HG02943 (cell line): Measurements from ENCODE around the gene NT5C.
"Not testable (repeated sequence)": the region's sequence is repeated elsewhere in the genome, so short reads cannot be mapped to it uniquely, and the experiment has no call there.

Source experiments
- ATAC-seq: cut with Tn5 transposase; IDR thresholded peaks from one replicate; pipeline ENCODE4 v1.9.1; 2021; ENCODE audit warnings: mild to moderate bottlenecking, low read depth, moderate library complexity; ENCODE audit not compliant: unreplicated experiment

NT5C gene

DNA sequence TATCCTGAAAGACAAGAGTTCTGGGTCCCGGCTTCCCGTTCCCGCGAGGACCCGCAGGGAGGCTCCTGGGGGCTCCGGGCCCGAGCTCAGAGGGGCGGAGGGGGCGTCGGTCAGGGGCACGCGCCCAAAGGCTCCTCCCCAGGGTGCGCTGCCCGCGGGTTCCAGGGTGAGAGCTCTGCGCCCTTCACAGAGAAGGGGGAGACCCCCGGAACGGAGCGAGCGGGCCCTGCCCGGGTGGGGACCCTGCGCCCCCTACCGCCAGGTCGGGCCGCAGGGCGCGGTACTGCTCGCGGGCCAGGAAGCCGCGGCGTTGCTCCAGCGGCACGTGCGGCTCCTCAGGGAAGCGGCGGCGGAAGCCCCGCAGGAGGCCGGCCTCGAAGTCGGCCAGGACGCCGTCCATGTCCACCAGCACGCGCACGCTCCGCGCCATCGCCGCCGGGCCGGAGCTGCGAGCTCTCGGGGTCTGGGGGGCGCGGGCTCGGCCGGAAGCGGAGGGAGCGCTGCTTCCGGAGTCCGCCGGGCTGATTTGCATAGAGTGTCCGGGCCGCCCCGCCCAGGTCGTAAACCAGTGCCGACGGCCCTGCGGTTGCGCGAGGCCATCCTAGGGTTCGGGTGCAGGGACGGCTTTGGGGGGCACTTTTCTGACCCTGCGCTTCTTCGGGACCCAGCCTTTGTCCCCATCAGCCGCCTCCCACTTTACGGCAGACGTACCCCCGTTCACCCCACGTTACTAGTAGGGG, at the start of gene NT5C:
Gene NT5C, minus strand, starts transcription at position 465 of the 740 bp plus-strand sequence. Its CDS starts 35 bp downstream, at position 430.
- ATAC-seq: peak; percentile 66

DNA sequence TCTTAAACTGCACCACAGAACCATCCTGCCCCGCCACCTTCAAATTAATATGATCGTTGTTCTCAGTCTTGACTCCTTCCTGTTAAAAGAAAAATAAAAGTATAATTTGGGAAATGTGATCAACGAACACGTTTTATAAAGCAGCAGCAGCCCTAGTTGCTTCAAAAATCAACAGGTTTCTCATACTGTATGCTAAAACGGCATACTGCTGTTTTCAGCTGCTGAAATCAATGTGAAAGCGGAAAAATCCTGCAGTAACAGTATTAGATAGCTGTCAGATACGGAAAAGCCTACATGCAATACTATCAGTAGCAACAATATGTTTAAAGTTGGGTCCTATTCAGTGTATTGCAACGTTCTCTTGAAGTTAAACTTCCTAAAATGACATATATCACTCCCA, 49.6 kb upstream of the NT5C start:
- no peak for ATAC-seq

DNA sequence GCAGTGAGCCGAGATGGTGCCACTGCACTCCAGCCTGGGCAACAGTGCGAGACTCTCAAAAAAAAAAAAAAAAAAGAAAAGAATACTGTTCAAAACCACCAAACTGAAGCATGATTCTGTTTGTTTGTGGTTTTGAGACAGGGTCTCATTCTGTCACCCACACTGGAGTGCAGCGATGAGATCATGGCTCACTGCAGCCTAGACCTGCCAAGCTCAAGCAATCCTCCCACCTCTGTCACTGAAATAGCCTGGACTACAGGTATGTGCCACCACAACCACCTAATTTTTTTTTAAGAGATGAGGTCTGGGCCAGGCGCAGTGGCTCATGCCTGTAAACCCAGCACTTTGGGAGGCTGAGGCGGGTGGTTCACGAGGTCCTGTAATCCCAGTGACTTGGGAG, 46.9 kb upstream of the NT5C start:
- no peak for ATAC-seq

DNA sequence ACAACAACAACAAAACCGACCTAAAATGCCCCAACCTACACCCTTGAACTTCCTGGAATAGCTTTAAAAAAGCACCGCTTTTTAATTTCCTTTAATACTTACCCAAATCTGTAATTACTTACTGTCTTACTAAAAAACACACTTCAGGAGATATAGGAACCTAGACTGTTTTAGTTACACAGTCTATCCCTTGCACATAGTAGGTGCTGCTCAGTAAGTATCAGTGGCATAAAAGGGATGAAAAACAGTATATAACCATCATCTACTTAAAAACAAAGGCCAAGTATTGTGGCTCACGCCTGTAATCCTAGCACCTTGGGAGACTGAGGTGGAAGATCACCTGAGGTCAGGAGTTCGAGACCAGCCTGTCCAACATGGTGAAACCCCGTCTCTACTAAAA, 45.1 kb upstream of the NT5C start:
- no peak for ATAC-seq

DNA sequence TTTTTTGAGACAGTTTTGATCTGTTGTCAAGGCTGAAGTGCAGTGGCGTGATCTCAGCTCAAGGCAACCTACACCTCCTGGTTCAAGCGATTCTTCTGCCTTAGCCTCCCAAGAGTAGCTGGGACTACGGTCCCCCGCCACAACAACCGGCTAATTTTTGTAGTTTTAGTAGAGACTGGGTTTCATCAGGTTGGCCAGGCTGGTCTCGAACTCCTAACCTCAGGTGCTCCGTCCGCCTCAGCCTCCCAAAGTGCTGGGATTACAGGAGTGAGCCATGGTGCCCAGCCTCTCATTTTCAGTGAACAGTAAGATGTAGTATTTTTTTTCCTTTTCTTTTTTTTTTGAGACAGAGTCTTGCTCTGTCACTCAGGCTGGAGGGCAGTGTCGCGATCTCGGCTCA, 43.5 kb upstream of the NT5C start:
- ATAC-seq: no peak

DNA sequence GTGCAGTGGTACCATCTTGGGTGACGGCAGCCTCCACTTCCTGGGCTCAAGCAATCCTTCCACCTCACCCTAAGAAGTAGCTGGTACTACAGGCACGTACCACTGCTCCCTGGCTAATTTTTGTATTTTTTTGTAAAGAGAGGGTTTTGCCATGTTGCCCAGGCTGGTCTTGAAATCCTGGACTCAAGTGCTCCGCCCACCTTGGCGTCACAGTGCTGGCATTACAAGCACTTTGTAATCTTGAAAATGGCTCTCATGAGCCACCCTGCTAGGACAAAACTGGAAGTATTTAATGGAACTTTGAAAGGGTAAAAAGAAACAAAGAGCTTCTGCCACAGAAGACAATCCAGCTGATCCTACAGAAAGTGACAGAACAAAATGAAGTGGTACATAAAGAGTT, 42.0 kb upstream of the NT5C start:
- ATAC-seq: no peak

DNA sequence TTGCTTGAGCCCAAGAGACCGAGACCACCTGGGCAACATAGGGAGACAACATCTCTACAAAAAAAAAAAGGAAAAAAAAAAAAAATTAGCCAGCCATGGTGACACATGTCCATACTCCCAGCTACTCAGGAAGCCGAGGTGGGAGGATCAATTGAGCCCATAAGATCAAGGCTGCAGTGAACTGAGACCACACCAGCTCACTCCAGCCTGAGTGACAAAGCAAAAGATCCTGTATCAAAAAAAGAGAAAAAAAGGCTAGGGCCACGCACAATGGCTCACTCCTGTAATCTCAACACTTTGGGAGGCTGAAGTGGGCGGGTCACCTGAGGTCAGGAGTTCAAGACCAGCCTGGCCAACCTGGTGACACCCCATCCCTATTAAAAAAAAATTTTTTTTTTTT, 37.5 kb upstream of the NT5C start:
- no peak for ATAC-seq

DNA sequence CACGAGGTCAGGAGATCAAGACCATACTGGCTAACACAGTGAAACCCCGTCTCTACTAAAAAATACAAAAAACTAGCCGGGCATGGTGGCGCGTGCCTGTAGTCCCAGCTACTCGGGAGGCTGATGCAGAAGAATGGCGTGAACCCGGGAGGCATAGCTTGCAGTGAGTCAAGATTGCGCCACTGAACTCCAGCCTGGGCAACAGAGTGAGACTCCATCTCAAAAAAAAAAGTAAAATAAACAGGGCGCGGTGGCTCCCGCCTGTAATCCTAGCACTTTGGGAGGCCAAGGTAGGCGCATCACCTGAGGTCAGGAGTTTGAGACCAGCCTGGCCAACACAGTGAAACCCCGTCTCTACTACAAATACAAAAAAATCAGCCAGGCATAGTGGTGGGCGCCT, 33.1 kb upstream of the NT5C start:
- not testable (repeated sequence) for ATAC-seq

DNA sequence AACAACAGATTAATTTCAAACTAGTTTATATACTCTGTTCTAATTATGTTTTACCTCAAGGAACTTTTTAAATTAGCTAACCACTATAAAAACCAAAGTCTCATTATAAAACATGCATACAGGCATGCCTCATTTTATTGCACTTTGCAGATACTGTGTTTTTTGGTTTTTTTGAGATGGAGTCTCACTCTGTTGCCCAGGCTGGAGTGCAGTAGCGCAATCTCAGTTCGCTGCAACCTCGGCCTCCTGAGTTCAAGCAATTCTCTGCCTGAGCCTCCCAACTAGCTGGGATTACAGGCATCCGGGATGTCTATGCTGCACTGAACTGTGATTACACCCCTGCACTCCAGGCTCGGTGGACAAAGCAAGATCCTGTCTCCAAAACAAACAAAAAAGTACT, 31.5 kb upstream of the NT5C start:
- ATAC-seq: no peak

DNA sequence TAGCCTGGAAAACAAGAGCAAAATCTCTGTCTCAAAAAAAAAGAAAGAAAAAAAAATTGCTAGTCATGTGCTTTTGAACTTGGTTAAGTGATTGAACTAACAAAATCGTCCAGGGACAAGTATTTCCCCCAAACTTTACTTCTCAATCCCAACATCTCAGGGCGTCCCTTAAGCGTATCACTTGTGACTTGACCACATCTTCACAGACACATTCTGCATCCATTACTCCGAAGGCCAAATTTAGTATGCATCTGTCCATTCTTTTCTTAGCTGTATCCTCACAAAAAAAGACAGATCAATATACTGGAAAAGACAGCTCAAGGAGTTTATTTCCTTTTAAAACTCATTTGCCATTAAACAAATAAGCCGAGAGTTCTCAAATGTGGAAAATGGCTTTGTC, 28.7 kb upstream of the NT5C start:
- no peak for ATAC-seq

DNA sequence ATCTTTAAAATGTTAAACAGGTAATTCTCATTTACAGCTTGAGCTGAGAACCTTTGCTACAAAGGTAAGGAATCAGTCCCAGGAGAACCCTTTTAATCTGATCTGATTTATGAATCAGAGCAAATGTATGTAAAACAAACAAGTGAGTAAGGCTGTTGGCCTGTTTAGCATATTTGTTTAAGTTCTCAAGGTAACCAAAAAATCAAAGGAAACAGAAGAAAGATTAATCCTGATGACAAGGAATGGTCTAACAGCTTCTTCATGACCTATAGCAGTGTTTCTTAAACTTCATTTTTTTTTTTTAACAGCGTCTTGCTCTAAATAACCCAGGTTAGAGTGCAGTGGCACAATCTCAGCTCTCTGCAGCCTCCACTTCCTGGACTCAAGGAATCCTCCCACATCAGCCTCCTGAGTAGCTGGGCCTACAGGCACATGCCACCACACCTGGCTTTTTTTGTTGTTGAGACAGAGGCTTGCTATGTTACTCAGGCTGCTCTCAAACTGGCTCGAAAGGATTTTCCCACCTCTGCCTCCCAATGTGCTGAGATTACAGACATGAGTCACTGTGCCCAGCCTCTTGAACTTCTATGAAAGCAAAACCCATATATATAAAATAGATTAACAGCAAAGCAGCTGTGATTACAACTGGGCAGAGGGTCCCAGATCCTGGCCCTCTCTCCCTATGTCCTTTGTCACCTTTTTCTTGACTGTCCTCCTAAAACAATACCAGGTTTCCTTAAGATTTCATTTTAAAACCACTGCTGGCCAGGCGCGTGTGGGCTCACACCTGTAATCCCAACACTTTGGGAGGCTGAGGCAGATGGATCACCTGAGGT, 27.9 kb upstream of the NT5C start:
- no peak for ATAC-seq

DNA sequence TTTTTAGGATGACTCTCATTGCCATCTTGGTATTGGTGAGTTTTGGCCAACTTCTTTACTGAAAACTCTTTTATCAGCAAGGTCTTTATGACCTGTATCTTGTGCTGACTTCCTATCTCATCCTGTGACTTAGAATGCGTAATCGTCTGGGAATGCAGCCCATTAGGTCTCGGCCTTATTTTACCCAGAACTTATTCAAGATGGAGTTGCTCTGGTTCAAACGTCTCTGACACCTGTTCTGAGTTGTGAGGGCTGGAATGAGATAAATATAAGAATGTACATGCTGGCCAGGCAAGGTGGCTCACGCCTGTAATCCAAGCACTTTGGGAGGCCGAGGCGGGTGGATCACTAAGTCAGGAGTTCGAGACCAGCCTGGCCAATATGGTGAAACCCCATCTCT, 26.9 kb upstream of the NT5C start:
- ATAC-seq: not testable (repeated sequence)

DNA sequence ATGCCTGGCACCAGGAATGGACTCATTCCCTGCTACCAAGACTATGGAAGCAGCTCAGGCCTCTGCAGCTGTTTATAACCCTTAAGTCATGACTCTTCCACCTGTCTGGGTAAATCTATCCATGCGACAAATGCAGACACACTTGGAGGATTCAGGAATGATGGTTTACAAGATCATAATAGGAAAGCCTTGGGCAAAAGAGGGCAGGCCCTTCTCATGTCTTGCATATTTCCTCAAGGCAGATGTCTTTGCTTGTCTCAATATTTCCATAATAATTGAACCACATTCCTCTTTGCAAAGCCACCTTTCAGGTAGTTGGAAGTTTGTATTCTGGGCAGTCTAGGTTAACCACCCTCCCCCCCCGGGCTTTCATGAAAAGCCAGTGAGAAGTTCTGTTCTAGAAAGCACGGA, 23.7 kb upstream of the NT5C start:
- ATAC-seq: no peak

DNA sequence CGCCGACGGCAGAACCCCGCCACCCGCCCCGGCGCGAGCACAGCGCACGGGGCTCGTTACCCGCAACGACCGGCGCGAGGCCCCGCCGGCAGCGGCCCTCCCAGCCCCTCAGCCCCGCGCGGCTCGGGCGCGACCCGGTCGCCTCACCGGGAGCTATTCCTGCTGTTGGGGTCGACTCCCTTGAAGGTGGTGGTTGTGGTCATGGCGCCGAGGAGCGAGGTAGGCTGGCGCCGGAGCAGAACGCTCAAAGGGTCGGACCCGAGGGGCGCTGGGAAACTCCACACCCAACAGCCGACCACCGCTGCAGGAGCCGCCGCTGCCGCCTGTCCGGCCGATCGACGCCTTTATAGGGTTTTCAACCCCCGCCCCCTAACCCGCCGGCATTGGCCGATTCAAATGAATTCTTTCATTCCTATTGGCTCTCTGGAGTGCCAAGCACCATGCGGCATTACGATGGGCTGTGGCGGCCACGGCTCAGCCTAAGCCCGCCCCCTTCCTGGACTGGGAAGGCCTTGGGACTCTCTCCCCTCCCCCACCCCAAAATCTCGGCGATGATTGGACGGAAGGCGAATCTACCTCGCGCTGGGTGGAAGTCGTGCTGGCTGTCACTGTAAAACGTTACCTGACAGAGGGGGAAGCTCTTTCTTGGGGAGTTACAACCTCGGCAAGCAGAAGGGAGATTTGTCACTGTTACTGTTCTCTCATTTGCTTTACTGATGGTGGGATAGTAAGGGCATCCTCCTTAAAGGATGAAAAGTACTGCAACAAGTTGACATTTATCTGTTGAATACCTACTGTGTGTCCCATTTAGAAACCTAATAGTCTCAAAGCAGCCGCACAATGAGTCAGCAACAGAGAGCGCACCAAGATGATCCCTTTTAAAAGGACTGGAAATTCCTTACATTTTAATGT, 22.9 kb upstream of the NT5C start, which contains the start of gene JPT1:
Gene JPT1, minus strand, starts transcription at position 318 of the 912 bp plus-strand sequence. Its CDS starts 115 bp downstream, at position 203.
- ATAC-seq: peak; percentile 94

DNA sequence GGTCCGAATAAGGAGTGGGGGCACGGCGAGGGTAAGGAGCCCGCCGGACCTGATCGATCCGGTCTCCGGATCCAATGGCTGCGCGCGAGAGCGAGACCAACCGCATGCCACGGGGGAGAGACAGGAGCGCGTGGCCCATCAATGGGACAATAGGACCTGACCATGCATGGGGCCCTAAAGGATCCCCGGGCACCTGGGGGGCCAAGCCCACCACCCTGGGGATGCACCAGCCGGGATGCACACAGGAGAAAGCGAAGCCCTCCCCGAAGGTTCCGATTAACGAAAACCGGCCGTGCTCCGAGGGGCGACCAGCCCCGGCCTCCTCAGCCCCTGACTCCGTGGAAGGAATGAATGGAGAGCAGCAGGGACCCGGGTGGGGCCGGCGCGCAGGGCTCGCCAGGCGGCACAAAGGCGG, 22.2 kb upstream of the NT5C start:
- peak; percentile 27 for ATAC-seq

DNA sequence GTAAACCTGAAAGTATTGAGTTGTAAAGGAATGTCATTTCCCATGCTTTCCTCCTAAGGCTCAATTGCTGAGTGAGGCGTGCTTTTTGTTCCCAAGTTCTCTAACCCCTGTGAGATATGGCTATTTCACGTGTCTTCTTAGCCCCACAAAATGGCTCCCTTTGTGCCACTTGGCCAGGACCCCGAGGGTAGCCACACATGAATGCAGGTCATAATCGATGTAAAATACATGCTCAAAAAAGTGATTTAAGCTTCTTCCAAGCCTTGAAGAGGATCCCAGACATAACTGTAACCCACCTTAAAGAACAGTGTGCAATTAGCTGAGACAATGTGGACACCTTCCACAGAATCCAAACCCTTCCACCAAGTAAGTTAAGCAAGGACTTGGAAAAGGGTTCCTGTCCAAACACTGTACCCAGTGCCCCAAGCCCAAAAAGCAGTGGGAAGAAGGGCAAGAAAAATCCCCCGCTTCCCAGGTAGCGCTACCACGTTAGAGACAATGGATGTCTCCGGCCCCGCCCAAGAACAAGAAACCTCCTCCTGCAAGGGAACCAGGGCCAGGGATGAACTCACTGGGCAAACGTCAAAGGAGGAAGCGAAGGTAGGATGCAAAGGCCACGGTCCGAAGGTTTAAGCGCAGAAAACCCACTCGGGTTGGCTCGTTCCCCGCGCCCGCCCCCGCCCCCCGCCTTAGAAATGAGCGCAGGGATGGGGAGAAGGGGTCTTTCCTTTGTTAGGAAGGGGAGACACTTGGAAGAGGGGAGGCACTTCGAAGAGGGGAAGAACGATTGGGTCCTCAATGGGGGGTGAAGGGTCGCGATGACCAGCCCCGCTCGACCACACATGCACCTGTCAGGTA, 21.6 kb upstream of the NT5C start:
- no peak for ATAC-seq

DNA sequence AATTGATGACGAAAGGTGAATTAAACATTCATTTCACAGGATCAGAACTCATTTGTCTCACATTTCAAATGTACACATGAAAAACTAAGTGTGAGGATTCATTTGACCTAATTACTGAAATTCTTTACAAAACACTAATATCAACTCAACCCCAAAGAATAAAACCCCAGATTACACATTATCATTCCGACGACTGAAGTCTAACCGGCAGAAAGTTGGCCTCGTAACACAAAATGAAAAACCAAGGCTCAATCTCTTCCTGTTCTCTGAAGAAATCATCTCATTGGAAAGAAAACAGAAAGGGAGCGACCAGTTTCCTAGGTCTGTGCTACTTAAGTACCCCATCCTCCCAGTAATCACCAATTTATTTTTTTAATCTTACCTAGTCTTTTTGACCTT, 21.0 kb upstream of the NT5C start:
- no peak for ATAC-seq

DNA sequence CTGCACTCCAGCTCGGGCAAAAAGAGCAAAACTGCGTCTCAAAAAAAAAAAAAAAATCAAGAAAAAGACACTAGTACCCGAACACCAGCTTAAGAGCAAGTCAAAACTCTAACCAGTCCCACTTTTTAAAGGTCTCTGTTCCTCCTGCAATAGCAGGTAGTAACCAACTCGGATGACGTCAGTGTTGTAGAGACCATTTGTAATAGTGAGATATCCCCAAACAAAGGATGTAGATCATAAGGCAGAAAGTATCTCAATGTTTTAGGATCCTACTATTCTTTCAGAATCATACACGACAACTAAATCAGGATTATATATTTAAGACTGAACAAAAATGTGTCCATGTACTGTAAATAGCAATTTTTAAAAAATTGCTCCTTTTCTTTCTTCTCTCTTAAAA, 20.4 kb upstream of the NT5C start:
- no peak for ATAC-seq

DNA sequence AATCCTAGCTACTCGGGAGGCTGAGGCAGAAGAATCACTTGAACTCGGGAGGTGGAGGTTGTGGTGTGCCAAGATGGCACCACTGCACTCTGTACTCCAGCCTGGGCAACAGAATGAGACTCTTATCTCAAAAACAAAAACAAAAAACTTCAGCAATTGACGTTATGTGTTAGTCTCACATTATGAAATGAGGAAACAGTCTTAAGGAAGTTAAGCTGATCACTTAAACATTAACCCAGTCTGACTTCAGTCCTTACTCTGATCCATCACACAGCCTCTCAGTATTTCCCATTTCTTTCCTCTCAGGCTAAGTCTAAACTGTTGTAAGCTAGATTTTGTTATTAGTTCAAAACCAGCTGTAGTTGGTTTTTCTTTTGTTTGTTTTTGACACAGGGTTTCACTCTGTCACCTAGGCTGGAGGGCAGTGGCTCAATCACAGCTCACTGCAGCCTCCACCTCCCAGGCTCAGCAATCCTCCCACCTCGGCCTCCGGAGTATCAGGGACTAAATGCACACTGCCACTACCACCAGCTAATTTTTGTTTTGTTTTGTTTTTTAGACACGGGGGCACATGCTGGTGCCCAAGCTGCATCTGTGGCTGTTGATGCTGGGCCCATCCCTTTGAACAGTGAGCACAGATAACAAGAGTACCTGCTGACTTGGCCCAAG, 16.5 kb upstream of the NT5C start:
- ATAC-seq: no peak
